Measurements from ENCODE around the gene SF3B1. TPM values are rescaled to one million over a fixed set of nuclear protein-coding genes. Genes with fewer than 3 reads are reported as not detected.

SF3B1 gene
- total and polyA plus RNA-seq, 7 donors = 89.2 to 162 (median 136) TPM

GRCh38 chr2:197423307-197423706, 11.5 kb downstream of the SF3B1 start:
- no peak for TF ChIP-seq CTCF (IDR thresholded peaks at IDR 0.05)
- DNase-seq = no peak
- intact Hi-C loops (cut with DNase I) = loop anchor here in 1 of 2 donors (10.0 kb wide), 1 partner anchor 351 kb away; no protein-coding TSS in a partner anchor
- Histone ChIP-seq H3K4me1 (peaks cover 39% of the 10 kb centered on the region), H3K4me3 (no peak overlapping the region), H3K27ac (no peak overlapping the region), H3K36me3 (ENCODE audit: insufficient read depth in 1 of 2, low read depth in 1 of 2) (peaks cover 8 to 55% of the 10 kb centered on the region in 2 donors), H3K27me3 (ENCODE audit: insufficient read depth in 3 of 3, low read length in 2 of 3) (no peaks in the 10 kb centered on the region), H3K9me3 (no peaks in the 10 kb centered on the region)
- whole genome bisulfite sequencing, 3 donors = 87 to 100% (median 95%) methylated on average over 2 of the region's 2 CpGs
- no peak for ATAC-seq

GRCh38 chr2:197419438-197419837, 15.4 kb downstream of the SF3B1 start:
- intact Hi-C loops (cut with DNase I) = loop anchor here in 1 of 2 donors (2.0 kb wide), 1 partner anchor 19 kb away; no protein-coding TSS in a partner anchor
- Histone ChIP-seq H3K27ac (no peak overlapping the region), H3K36me3 (ENCODE audit: insufficient read depth in 1 of 2, low read depth in 1 of 2) (peaks cover 13 to 94% of the 10 kb centered on the region in 2 donors), H3K4me3 (no peak overlapping the region), H3K9me3 (no peaks in the 10 kb centered on the region), H3K27me3 (ENCODE audit: insufficient read depth in 3 of 3, low read length in 2 of 3) (no peaks in the 10 kb centered on the region), H3K4me1 (peaks cover 2% of the 10 kb centered on the region)
- DNase-seq (no peak), ATAC-seq (no peak)
- no peak for TF ChIP-seq CTCF (IDR thresholded peaks at IDR 0.05)

DNA sequence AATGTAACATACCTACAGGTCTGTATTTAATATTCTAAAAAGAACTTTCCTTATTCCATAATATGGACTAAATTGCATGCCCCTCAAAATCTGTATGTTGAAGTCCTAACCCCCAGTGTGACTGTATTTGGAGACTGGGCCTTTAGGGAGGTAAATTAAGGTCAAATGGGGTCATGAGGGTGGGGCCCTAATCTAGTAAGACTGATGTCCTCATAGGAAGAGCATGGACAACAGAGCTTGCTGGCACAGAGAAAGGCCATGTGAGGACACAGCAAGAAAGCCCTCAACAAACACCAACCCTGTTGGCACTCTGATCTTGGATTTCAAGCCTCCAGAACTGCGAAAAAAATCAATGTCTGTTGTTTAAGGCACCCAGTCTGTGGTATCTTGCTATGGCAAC, 18.6 kb downstream of the SF3B1 start:
- intact Hi-C loops (cut with DNase I) = no loop called here

DNA sequence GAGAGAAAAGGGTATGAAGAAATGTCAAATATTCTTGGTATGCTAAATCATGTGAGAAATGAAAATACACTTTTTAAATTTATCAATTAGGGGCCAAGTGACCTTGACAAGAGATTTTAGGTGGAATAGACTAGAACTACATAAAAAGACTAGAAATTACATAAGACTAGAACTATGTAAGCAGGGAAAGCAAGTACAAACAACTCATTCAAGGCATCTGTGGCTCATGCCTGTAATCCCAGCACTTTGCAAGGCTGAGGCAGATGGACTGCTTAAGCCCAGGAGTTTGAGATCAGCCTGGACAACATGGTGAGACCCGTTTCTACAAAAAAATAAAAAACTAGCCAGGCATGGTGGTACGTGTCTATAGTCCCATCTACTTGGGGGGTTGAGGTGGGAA, 20.3 kb downstream of the SF3B1 start:
- Histone ChIP-seq H3K27ac (no peak overlapping the region), H3K4me3 (no peak overlapping the region), H3K4me1 (no peaks in the 10 kb centered on the region), H3K27me3 (ENCODE audit: insufficient read depth in 3 of 3, low read length in 2 of 3) (no peaks in the 10 kb centered on the region), H3K36me3 (ENCODE audit: insufficient read depth in 1 of 2, low read depth in 1 of 2) (peaks cover 12 to 100% of the 10 kb centered on the region in 2 donors), H3K9me3 (no peaks in the 10 kb centered on the region)
- intact Hi-C loops (cut with DNase I) = no loop called here
- ATAC-seq (no peak), DNase-seq (no peak)
- WGBS, 3 donors = 63 to 74% (median 74%) methylated on average over 2 of the region's 2 CpGs
- no peak for TF ChIP-seq CTCF (IDR thresholded peaks at IDR 0.05)

More for the DNA sequence above, 18.6 kb downstream of the SF3B1 start:
- Histone ChIP-seq H3K4me3 (no peak overlapping the region), H3K4me1 (no peaks in the 10 kb centered on the region), H3K36me3 (ENCODE audit: insufficient read depth in 1 of 2, low read depth in 1 of 2) (peaks cover 14 to 100% of the 10 kb centered on the region in 2 donors), H3K27me3 (ENCODE audit: insufficient read depth in 3 of 3, low read length in 2 of 3) (no peaks in the 10 kb centered on the region), H3K9me3 (no peaks in the 10 kb centered on the region), H3K27ac (no peak overlapping the region)
- WGBS, 3 donors = 96 to 100% (median 97%) methylated on average over 1 of the region's 1 CpG
- no peak for DNase-seq
- TF ChIP-seq CTCF (IDR thresholded peaks at IDR 0.05) = no peak
- ATAC-seq = no peak

GRCh38 chr2:197414039-197414438, 20.8 kb downstream of the SF3B1 start:
- Histone ChIP-seq H3K27ac (no peak overlapping the region), H3K27me3 (ENCODE audit: insufficient read depth in 3 of 3, low read length in 2 of 3) (no peaks in the 10 kb centered on the region), H3K9me3 (no peaks in the 10 kb centered on the region), H3K4me3 (no peak overlapping the region), H3K4me1 (no peaks in the 10 kb centered on the region), H3K36me3 (ENCODE audit: insufficient read depth in 1 of 2, low read depth in 1 of 2) (peaks cover 10 to 100% of the 10 kb centered on the region in 2 donors)
- no peak for ATAC-seq
- no peak for DNase-seq
- 85 to 89% (median 85%) methylated on average over 5 of the region's 5 CpGs for WGBS, 3 donors
- TF ChIP-seq CTCF (IDR thresholded peaks at IDR 0.05) = no peak
- intact Hi-C loops (cut with DNase I) = no loop called here
